Keratinocyte (primary cell): Measurements from ENCODE around the gene COL6A1. TPM values are rescaled to one million over a fixed set of nuclear protein-coding genes. Genes with fewer than 3 reads are reported as not detected.

Source experiments
- DNase-seq: peaks from one replicate; pipeline ENCODE4 v3.0.0-alpha.2; 2011; ENCODE audit warnings: low read depth, missing footprints, low spot score
- FAIRE-seq: peaks from 2 replicates; lab custom pipeline; 2011; peaks lifted over from hg19 to GRCh38; lab: Jason Lieb, UNC
- H2AFZ ChIP-seq: 2 replicates; pipeline ENCODE4 v1.6.0; 2012; ENCODE audit warnings: low read length, control low read depth, inconsistent platforms; ENCODE audit not compliant: control insufficient read depth
- H3K27ac ChIP-seq: 2 replicates; pipeline ENCODE4 v1.5.1; 2011; ENCODE audit warnings: low read length; ENCODE audit not compliant: control insufficient read depth, insufficient read depth
- H3K27me3 ChIP-seq: 3 replicates; pipeline ENCODE4 v1.6.0; 2011; ENCODE audit warnings: low read length; ENCODE audit not compliant: control insufficient read depth, insufficient read depth; ENCODE audit errors: extremely low read depth
- H3K36me3 ChIP-seq, 2 experiments: 2 replicates in 1 of 2; 3 replicates in 1 of 2; pipeline ENCODE4 v1.5.1; 2011; ENCODE audit warnings: low read length in 2 of 2, mild to moderate bottlenecking in 1 of 2; ENCODE audit not compliant: control insufficient read depth in 2 of 2, insufficient read depth in 2 of 2; ENCODE audit errors: extremely low read depth in 1 of 2
- H3K4me1 ChIP-seq: 3 replicates; pipeline ENCODE4 v1.5.1; 2011; ENCODE audit warnings: low read length; ENCODE audit not compliant: control insufficient read depth, insufficient read depth; ENCODE audit errors: extremely low read depth
- H3K4me2 ChIP-seq: 3 replicates; pipeline ENCODE4 v1.6.0; 2011; ENCODE audit warnings: low read depth, low read length; ENCODE audit not compliant: control insufficient read depth, insufficient read depth; ENCODE audit errors: extremely low read depth
- H3K4me3 ChIP-seq, 3 experiments: fragments of 200-600 bp in 1 of 3; sonication (generic) in 1 of 3; 2 replicates in 2 of 3; 3 replicates in 1 of 3; pipeline ENCODE4 v1.5.1; 2011 to 2016; ENCODE audit warnings: low read length in 3 of 3, mild to moderate bottlenecking in 3 of 3, control low read depth in 2 of 3, inconsistent platforms in 1 of 3, low read depth in 1 of 3, mixed read lengths in 1 of 3, mixed run types in 1 of 3, moderate library complexity in 1 of 3; ENCODE audit not compliant: control insufficient read depth in 2 of 3, insufficient read depth in 2 of 3; ENCODE audit errors: extremely low read depth in 1 of 3
- H3K79me2 ChIP-seq: 2 replicates; pipeline ENCODE4 v1.6.0; 2012; ENCODE audit warnings: low read length; ENCODE audit not compliant: control insufficient read depth, insufficient read depth
- H3K9ac ChIP-seq: 3 replicates; pipeline ENCODE4 v1.6.0; 2011; ENCODE audit warnings: low read length; ENCODE audit not compliant: control insufficient read depth, insufficient read depth; ENCODE audit errors: extremely low read depth
- H3K9me1 ChIP-seq: 3 replicates; pipeline ENCODE4 v1.6.0; 2011; ENCODE audit warnings: low read length; ENCODE audit not compliant: control insufficient read depth, insufficient read depth; ENCODE audit errors: extremely low read depth
- H3K9me3 ChIP-seq: 2 replicates; pipeline ENCODE4 v1.5.1; 2012; ENCODE audit warnings: low read depth, low read length; ENCODE audit not compliant: control insufficient read depth
- H4K20me1 ChIP-seq: 3 replicates; pipeline ENCODE4 v1.6.0; 2011; ENCODE audit warnings: low read length; ENCODE audit not compliant: control insufficient read depth, insufficient read depth; ENCODE audit errors: extremely low read depth
- EZH2 ChIP-seq: IDR thresholded peaks from one replicate; pipeline ENCODE4 v1.6.1; 2012; ENCODE audit warnings: inconsistent platforms, mild to moderate bottlenecking, low read length, moderate library complexity
- dilution Hi-C: fragments of 300-500 bp; cut with MboI; formaldehyde crosslinking; loops from one replicate; pipeline ENCODE4 v1.7.0; 2020; ENCODE audit warnings: low sequenced_read_pairs; ENCODE audit not compliant: extremely low pct_ligation_motif_present
- polyA minus RNA-seq, 3 experiments: library from RNA; depleted of rRNA, polyadenylated mRNA; stranded (reverse); fragments of >200 nt; gene quantifications; 1 replicate in 1 of 3; 2 replicates in 1 of 3; 3 replicates in 1 of 3; pipeline ENCODE4 v1.2.3, GENCODE V29; 2011
- polyA plus RNA-seq, 5 experiments: library from polyadenylated mRNA; depleted of rRNA in 3 of 5; stranded (reverse) in 3 of 5; stranded (forward) in 1 of 5; unstranded in 1 of 5; fragments of >200 nt; gene quantifications; 1 replicate in 1 of 5; 2 replicates in 3 of 5; 3 replicates in 1 of 5; pipeline versions ENCODE4 v1.2.1 to v1.2.3, GENCODE V29; 2011 to 2012; ENCODE audit warnings: missing spikeins in 2 of 5, low read depth in 1 of 5, low replicate concordance in 1 of 5
- TF ChIP-seq, protein P1 (sequence below), 3 experiments: IDR thresholded peaks in 1 of 3; conservative IDR thresholded peaks in 1 of 3; optimal IDR thresholded peaks in 1 of 3; 2 replicates in 2 of 3; 3 replicates in 1 of 3; pipeline versions ENCODE3 to v1.5.1; 2011; ENCODE audit warnings: low read length in 3 of 3, mild to moderate bottlenecking in 3 of 3, moderate library complexity in 2 of 3, control low read depth in 1 of 3, inconsistent platforms in 1 of 3; ENCODE audit not compliant: insufficient read depth in 2 of 3; ENCODE audit errors: extremely low read depth in 1 of 3

COL6A1 gene, protein sequence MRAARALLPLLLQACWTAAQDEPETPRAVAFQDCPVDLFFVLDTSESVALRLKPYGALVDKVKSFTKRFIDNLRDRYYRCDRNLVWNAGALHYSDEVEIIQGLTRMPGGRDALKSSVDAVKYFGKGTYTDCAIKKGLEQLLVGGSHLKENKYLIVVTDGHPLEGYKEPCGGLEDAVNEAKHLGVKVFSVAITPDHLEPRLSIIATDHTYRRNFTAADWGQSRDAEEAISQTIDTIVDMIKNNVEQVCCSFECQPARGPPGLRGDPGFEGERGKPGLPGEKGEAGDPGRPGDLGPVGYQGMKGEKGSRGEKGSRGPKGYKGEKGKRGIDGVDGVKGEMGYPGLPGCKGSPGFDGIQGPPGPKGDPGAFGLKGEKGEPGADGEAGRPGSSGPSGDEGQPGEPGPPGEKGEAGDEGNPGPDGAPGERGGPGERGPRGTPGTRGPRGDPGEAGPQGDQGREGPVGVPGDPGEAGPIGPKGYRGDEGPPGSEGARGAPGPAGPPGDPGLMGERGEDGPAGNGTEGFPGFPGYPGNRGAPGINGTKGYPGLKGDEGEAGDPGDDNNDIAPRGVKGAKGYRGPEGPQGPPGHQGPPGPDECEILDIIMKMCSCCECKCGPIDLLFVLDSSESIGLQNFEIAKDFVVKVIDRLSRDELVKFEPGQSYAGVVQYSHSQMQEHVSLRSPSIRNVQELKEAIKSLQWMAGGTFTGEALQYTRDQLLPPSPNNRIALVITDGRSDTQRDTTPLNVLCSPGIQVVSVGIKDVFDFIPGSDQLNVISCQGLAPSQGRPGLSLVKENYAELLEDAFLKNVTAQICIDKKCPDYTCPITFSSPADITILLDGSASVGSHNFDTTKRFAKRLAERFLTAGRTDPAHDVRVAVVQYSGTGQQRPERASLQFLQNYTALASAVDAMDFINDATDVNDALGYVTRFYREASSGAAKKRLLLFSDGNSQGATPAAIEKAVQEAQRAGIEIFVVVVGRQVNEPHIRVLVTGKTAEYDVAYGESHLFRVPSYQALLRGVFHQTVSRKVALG
- polyA plus RNA-seq (2.5 to 6.5 TPM (median 4.2 TPM) in 3 replicates), polyA minus RNA-seq (2.8 to 8.7 TPM (median 4.2 TPM) in 3 replicates)
- 0.87 TPM for polyA plus RNA-seq (2011; ENCODE audit: low read depth)
- 1.8 and 5.0 TPM in 2 replicates for polyA plus RNA-seq (2011; cell fraction: cytosol; rRNA removed)
- polyA plus RNA-seq (2011; cell fraction: nucleus; rRNA removed), result 27.3 and 48.1 TPM in 2 replicates
- polyA plus RNA-seq (2012; ENCODE audit: low replicate concordance), result 2.4 and 6.6 TPM in 2 replicates
- polyA minus RNA-seq (2011; cell fraction: cytosol; rRNA and poly(A)+ RNA removed), result 11.1 TPM
- polyA minus RNA-seq (2011; cell fraction: nucleus; rRNA and poly(A)+ RNA removed), result 24.0 and 32.5 TPM in 2 replicates

DNA sequence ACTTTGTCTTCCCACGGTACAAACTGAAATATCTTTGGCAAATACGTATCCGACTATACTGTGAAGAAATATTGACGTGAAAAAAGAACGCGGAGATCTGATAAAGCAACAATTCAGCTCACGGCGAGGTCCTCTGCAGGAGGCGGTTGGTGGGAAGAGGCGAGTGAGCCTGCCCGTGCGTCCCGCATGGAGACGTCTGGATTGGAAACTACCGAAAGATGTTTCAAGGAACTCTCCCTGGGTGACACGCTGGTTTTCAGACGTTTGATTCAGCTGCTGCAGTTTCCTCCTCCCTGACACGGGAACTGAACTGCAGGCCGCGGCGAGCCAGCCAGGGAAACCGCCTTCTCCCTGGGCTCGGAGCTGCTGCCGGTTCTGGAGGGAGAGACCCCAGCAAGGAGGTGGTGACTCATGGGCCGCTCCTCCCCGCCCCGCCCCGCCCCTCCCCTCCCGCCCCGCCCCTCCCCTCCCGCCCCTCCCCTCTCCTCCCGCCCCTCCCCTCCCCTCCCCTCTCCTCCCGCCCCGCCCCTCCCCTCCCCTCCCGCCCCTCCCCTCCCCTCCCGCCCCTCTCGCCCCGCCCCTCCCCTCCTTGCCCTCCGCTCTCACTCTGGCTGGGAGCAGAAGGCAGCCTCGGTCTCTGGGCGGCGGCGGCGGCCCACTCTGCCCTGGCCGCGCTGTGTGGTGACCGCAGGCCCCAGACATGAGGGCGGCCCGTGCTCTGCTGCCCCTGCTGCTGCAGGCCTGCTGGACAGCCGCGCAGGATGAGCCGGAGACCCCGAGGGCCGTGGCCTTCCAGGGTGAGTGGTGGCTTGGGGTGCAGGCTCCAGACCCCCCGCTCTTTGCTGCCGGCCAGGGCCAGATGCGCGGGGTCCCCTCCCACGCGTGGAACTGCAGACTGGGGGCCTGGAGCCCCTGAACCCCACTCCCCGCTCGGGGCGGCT is at the start of gene COL6A1:
Gene COL6A1, plus strand, starts transcription at position 620 of the 941 bp plus-strand sequence. Its CDS starts 81 bp downstream, at position 701.
- peak within 1 kb of the TSS; percentile 31 for H2AFZ ChIP-seq
- peak; percentile 79 for FAIRE-seq
- dilution Hi-C loops, result no loop called here

More for the DNA sequence above, at the start of gene COL6A1:
- peak; percentile 15 for DNase-seq
- H3K4me2 ChIP-seq, result peak within 1 kb of the TSS; percentile 96
- H3K9me3 ChIP-seq, result no peaks in the 10 kb centered on the region
- peak within 1 kb of the TSS; percentile 50 to 56 (median 51) for H3K4me3 ChIP-seq
- H3K9me1 ChIP-seq, result no peaks in the 10 kb centered on the region
- H3K4me1 ChIP-seq, result peaks cover 5% of the 10 kb centered on the region
- H3K9ac ChIP-seq, result peak within 1 kb of the TSS; percentile 37
- no peak for TF ChIP-seq EZH2
- TF ChIP-seq, protein P1, sequence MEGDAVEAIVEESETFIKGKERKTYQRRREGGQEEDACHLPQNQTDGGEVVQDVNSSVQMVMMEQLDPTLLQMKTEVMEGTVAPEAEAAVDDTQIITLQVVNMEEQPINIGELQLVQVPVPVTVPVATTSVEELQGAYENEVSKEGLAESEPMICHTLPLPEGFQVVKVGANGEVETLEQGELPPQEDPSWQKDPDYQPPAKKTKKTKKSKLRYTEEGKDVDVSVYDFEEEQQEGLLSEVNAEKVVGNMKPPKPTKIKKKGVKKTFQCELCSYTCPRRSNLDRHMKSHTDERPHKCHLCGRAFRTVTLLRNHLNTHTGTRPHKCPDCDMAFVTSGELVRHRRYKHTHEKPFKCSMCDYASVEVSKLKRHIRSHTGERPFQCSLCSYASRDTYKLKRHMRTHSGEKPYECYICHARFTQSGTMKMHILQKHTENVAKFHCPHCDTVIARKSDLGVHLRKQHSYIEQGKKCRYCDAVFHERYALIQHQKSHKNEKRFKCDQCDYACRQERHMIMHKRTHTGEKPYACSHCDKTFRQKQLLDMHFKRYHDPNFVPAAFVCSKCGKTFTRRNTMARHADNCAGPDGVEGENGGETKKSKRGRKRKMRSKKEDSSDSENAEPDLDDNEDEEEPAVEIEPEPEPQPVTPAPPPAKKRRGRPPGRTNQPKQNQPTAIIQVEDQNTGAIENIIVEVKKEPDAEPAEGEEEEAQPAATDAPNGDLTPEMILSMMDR (optimal IDR thresholded peaks at IDR 0.05 in 1 of 3, IDR thresholded peaks at IDR 0.05 in 1 of 3, conservative IDR thresholded peaks at IDR 0.05 in 1 of 3; ENCODE audit: extremely low read depth in 1 of 3, insufficient read depth in 2 of 3, low read length in 3 of 3), result no peak
- H4K20me1 ChIP-seq, result no peaks in the 10 kb centered on the region
- H3K27me3 ChIP-seq, result peaks cover 24% of the 10 kb centered on the region
- peak within 1 kb of the TSS; percentile 36 for H3K27ac ChIP-seq
- no peaks in the 10 kb centered on the region for H3K79me2 ChIP-seq
- no peaks in the 10 kb centered on the region for H3K36me3 ChIP-seq
